LHCN-M2 (cell line): ENCODE data around the gene ATP1A2. TPM values are rescaled to one million over a fixed set of nuclear protein-coding genes. Genes with fewer than 3 reads are reported as not detected.
A peak's percentile ranks its signal among the peaks of the same experiment; 100 is the strongest.

Experiments used
- DNase-seq: peaks from one replicate; pipeline ENCODE4 v3.0.0-alpha.2; 2012; ENCODE audit warnings: low read depth
- total RNA-seq: library from RNA; depleted of rRNA; stranded (reverse); fragments of >200 nt; gene quantifications from 2 replicates; pipeline ENCODE4 v1.2.3, GENCODE V29; 2014; rRNA removed

The ATP1A2 gene
- total RNA-seq, 1 experiment from 2014 or later = 1.4 TPM

DNA sequence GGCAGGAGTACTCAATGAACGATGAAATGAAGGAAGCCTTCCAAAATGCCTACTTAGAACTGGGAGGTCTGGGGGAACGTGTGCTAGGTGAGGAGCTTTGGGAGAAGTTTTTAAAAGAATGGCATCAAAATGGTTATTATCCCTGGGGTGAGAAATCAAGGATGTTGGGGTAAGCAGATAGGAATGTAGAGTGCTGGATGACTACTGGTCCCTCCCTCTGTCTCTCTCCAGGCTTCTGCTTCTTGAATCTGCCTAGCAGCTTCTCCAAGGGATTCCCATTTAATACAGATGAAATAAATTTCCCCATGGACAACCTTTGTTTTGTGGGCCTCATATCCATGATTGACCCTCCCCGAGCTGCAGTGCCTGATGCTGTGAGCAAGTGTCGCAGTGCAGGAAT, 55.8 kb downstream of the ATP1A2 start:
- peak; percentile 37 for DNase-seq

GRCh38 chr1:160171980-160172379, 56.4 kb downstream of the ATP1A2 start:
- no peak for DNase-seq

- no peak for DNase-seq
These were observed 61.7 kb downstream of the ATP1A2 start for GRCh38 chr1:160177231-160177630.

GRCh38 chr1:160177667-160178066, 62.1 kb downstream of the ATP1A2 start:
- no peak for DNase-seq

DNA sequence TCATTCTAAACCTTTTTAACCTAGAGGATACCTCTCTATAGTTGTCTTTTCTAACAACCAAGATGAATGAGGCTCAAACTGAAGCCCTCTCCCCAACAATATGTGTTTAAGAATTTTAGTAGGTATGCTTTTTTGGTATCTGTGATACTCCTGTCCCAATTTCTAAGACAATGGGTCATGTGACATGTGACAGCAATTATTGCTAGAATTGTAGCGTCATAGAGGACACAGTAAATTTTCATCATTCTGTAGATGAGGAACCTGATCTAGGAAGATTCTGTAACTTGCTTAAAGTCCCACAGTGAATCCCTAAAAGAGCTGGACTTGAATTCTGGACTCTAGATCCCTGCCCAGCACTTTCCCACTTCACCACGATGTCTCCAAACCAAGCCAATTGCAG, 63.2 kb downstream of the ATP1A2 start:
- no peak for DNase-seq

DNA sequence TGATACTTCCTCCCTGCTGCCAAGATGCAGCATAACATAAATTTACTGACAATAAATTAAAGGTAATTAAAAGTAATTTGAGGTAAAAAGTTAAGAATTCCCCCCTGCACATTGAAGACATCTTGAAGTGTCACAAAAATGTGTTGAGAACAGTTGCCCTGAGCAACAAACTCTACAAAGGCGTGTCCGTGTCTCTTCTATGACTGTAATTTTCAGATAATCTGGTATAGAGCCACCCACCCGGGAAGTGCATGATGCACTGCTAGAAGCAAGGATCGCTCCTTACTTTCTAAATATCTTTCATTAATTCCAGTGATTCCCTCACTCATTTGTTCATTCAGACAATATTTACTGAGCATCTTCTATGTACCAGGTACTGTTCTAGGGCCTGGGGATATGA, 63.8 kb downstream of the ATP1A2 start:
- DNase-seq = no peak

- DNase-seq = no peak
These were observed 70.7 kb downstream of the ATP1A2 start for GRCh38 chr1:160186246-160186645.

DNA sequence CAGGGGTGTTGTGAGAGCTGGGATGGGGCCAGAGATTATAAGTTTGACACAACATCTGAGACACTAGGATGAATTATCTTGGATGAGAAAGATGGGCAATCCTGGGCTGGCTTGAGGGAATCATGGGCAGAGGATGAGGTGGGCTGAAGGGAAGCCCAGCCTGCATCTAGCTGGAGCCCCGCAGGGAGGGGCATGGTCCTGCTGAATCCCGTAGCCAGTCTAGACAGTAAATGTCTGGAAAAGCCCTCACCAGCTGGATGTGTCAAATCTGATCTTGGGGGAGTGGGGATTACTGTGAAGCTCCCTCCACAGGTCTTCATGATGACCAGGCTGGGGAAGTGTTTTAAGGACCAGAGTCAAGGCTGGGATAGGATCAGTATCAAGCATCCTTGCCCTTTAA, 71.2 kb downstream of the ATP1A2 start:
- DNase-seq = no peak

GRCh38 chr1:160187407-160187806, 71.8 kb downstream of the ATP1A2 start:
- no peak for DNase-seq

DNA sequence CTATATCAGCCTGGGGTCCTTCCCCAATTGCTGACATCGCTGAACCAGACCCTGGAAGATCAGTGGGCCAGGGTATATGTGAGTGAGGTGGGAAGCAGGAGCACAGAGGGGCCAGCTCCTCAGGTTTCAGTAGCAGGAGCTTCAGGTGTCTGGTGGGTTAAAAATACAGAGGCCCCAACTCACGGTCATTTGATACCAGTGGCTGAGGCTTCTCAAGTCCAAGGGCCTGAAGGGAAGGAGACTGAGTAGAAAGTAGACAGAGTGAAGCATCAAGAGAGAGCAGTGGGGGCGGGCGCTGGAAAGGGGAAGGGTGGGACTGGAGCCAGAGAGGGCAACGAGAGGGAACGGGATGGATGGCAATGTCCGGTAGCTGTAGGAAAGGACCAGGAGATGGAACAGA, 72.8 kb downstream of the ATP1A2 start:
- no peak for DNase-seq

- no peak for DNase-seq
These were observed 74.4 kb downstream of the ATP1A2 start, which contains the start of gene CASQ1 for GRCh38 chr1:160189649-160190625. TSS of gene CASQ1 (plus strand) at chr1:160190575. CDS start at chr1:160190752, 177 bp downstream.

GRCh38 chr1:160191756-160192155, 76.2 kb downstream of the ATP1A2 start:
- DNase-seq = no peak

GRCh38 chr1:160192234-160192633, 76.7 kb downstream of the ATP1A2 start:
- no peak for DNase-seq

Other genes starting within 250 kb of the ATP1A2 start
- gene CFAP45, start 215.6 kb upstream of the ATP1A2 start, total RNA-seq = 0.34 and 1.2 TPM in 2 replicates
- gene TAGLN2, start 190.3 kb upstream of the ATP1A2 start, total RNA-seq = 294 and 366 TPM in 2 replicates
- not detected in 2 replicates for gene IGSF9, start 170.1 kb upstream of the ATP1A2 start, total RNA-seq
- gene SLAMF9, start 161.5 kb upstream of the ATP1A2 start, total RNA-seq = not detected in 2 replicates
- 4.3 and 5.4 TPM in 2 replicates for gene PIGM, start 83.8 kb upstream of the ATP1A2 start, total RNA-seq
- not detected in 2 replicates for gene KCNJ10, start 45.6 kb upstream of the ATP1A2 start, total RNA-seq
- gene KCNJ9, start 34.2 kb upstream of the ATP1A2 start, total RNA-seq = not detected in 2 replicates
- 21.7 and 22.2 TPM in 2 replicates for gene IGSF8, start 17.1 kb upstream of the ATP1A2 start, total RNA-seq
- gene ATP1A4, start 35.8 kb downstream of the ATP1A2 start, total RNA-seq = not detected in 2 replicates
- gene CASQ1, start 74.8 kb downstream of the ATP1A2 start, total RNA-seq = not detected in 2 replicates
- 150 and 200 TPM in 2 replicates for gene PEA15, start 89.6 kb downstream of the ATP1A2 start, total RNA-seq
- gene DCAF8, start 146.8 kb downstream of the ATP1A2 start, total RNA-seq = 73.1 and 76.4 TPM in 2 replicates
- gene PEX19, start 169.4 kb downstream of the ATP1A2 start, total RNA-seq = 81.8 and 83.7 TPM in 2 replicates
- 130 and 149 TPM in 2 replicates for gene COPA, start 227.5 kb downstream of the ATP1A2 start, total RNA-seq
- gene NCSTN, start 227.6 kb downstream of the ATP1A2 start, total RNA-seq = 82.5 and 95.6 TPM in 2 replicates